ENCODE data around the gene ZSCAN10.
"Not testable (repeated sequence)": the region's sequence is repeated elsewhere in the genome, so short reads cannot be mapped to it uniquely, and the experiment has no call there.

Gene ZSCAN10

GRCh38 chr16:3098459-3099394 is at the start of gene ZSCAN10:
ZSCAN10 (minus strand) TSS chr16:3099294; CDS start chr16:3092937, 6,357 bp downstream.
- DNase-seq (ENCODE audit: low read depth in 3 of 3, low spot score in 1 of 3), result no peak

GRCh38 chr16:3148256-3149192 is 49.4 kb upstream of the ZSCAN10 start:
- no peak for DNase-seq (ENCODE audit: low read depth in 3 of 3, low spot score in 1 of 3)

- no peak for DNase-seq (ENCODE audit: low read depth in 3 of 3, low spot score in 1 of 3)
Observed at GRCh38 chr16:3147757-3148104, 48.6 kb upstream of the ZSCAN10 start.

GRCh38 chr16:3147046-3147756 is 48.1 kb upstream of the ZSCAN10 start:
- no peak for DNase-seq (ENCODE audit: low read depth in 3 of 3, low spot score in 1 of 3)

- no peak for DNase-seq (ENCODE audit: low read depth in 3 of 3, low spot score in 1 of 3)
Observed at GRCh38 chr16:3145660-3146059, 46.6 kb upstream of the ZSCAN10 start.

GRCh38 chr16:3145151-3145550 is 46.1 kb upstream of the ZSCAN10 start:
- DNase-seq (ENCODE audit: low read depth in 3 of 3, low spot score in 1 of 3), result no peak

- DNase-seq (ENCODE audit: low read depth in 3 of 3, low spot score in 1 of 3), result no peak
Observed at GRCh38 chr16:3144321-3144983, 45.4 kb upstream of the ZSCAN10 start.

GRCh38 chr16:3143598-3144320 is 44.7 kb upstream of the ZSCAN10 start:
- DNase-seq (ENCODE audit: low read depth in 3 of 3, low spot score in 1 of 3), result no peak

GRCh38 chr16:3143189-3143588 is 44.1 kb upstream of the ZSCAN10 start:
- DNase-seq (ENCODE audit: low read depth in 3 of 3, low spot score in 1 of 3), result no peak

GRCh38 chr16:3142770-3143169 is 43.7 kb upstream of the ZSCAN10 start:
- DNase-seq (ENCODE audit: low read depth in 3 of 3, low spot score in 1 of 3), result no peak

GRCh38 chr16:3142327-3142726 is 43.2 kb upstream of the ZSCAN10 start:
- DNase-seq (ENCODE audit: low read depth in 3 of 3, low spot score in 1 of 3), result no peak

- DNase-seq (ENCODE audit: low read depth in 3 of 3, low spot score in 1 of 3), result no peak
Observed at GRCh38 chr16:3141781-3142311, 42.8 kb upstream of the ZSCAN10 start.

- DNase-seq (ENCODE audit: low read depth in 3 of 3, low spot score in 1 of 3), result no peak
Observed at GRCh38 chr16:3140603-3141427, 41.7 kb upstream of the ZSCAN10 start.

GRCh38 chr16:3139561-3139960 is 40.5 kb upstream of the ZSCAN10 start:
- not testable (repeated sequence) for DNase-seq (ENCODE audit: low read depth in 3 of 3, low spot score in 1 of 3)

- no peak for DNase-seq (ENCODE audit: low read depth in 3 of 3, low spot score in 1 of 3)
Observed at GRCh38 chr16:3138823-3139426, 39.8 kb upstream of the ZSCAN10 start.

GRCh38 chr16:3138342-3138741 is 39.2 kb upstream of the ZSCAN10 start:
- no peak for DNase-seq (ENCODE audit: low read depth in 3 of 3, low spot score in 1 of 3)

- DNase-seq (ENCODE audit: low read depth in 3 of 3, low spot score in 1 of 3), result no peak
Observed at GRCh38 chr16:3137267-3137666, 38.2 kb upstream of the ZSCAN10 start.

GRCh38 chr16:3135126-3135715 is 36.1 kb upstream of the ZSCAN10 start:
- no peak for DNase-seq (ENCODE audit: low read depth in 3 of 3, low spot score in 1 of 3)

Measured in stimulated activated CD4-positive, alpha-beta T cell treated with anti-CD3 and anti-CD28 coated beads, TNF-alpha, amount 100 ng/mL, for 1 hour (primary cell).